ENCODE data around the gene SLC4A4. TPM values are rescaled to one million over a fixed set of nuclear protein-coding genes. Genes with fewer than 3 reads are reported as not detected.

Gene SLC4A4
- total RNA-seq, 5 donors from 2014 or later (not counting 1 experiment from before 2014, with no cell fraction given): 0.76 to 3.2 (median 1.5) TPM

DNA sequence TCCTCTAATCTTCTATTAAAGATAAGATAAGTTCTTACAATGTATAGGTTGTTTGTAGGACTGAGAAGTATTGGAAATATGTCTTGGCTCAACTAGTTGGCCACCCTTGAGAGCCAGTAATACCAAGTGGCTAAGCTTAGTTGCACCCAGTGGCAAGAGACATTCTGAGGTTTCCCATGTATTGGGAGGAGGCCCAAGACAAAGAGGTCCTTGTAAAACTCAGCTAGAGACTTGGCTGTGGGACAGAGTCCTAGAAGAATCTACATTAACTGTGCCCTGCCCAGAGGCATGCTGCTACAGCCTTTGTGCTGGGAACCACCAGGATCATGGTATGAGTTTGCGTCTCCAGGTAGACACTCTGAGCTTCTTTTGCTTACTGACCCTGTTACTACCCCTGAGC is 41.9 kb upstream of the SLC4A4 start:
- no peaks in the 10 kb centered on the region for H3K27me3 Mint-ChIP-seq
- H3K4me3 ChIP-seq (ENCODE audit: control insufficient read depth in 1 of 2, extremely low read depth in 1 of 2, low read length in 1 of 2): no peak overlapping the region
- no peak for ATAC-seq (replicated peaks in 1 of 4)
- ChIA-PET POLR2A (no interaction called here), CTCF (no interaction called here)
- H3K27ac Mint-ChIP-seq: no peak overlapping the region
- DNase-seq: no peak
- no peaks in the 10 kb centered on the region for H3K36me3 ChIP-seq (ENCODE audit: control insufficient read depth in 2 of 2, extremely low read depth in 1 of 2, insufficient read depth in 1 of 2, low read length in 1 of 2)
- H3K27me3 ChIP-seq (replicated peaks in 1 of 2; ENCODE audit: control insufficient read depth in 2 of 2, extremely low read depth in 1 of 2, insufficient read depth in 2 of 2, low read length in 1 of 2): peaks cover 0 to 2% of the 10 kb centered on the region in 2 experiments
- no peaks in the 10 kb centered on the region for H3K9me3 ChIP-seq
- no peak overlapping the region for H3K27ac ChIP-seq (ENCODE audit: low read length)
- H3K4me1 ChIP-seq (ENCODE audit: control insufficient read depth in 1 of 2, extremely low read depth in 1 of 2, insufficient read depth in 2 of 2, low read length in 2 of 2): no peaks in the 10 kb centered on the region
- H3K36me3 Mint-ChIP-seq: no peaks in the 10 kb centered on the region
- no peak overlapping the region for H3K4me3 Mint-ChIP-seq
- H3K4me1 Mint-ChIP-seq: no peaks in the 10 kb centered on the region
- WGBS (ENCODE audit: insufficient coverage): 86% methylated on average over 1 of the region's 1 CpG
- H3K9me3 Mint-ChIP-seq: no peaks in the 10 kb centered on the region

GRCh38 chr4:71300362-71300761 is 38.5 kb upstream of the SLC4A4 start:
- H3K27ac ChIP-seq (ENCODE audit: low read length): no peak overlapping the region
- WGBS (ENCODE audit: insufficient coverage): 88% methylated on average over 7 of the region's 8 CpGs
- Mint-ChIP-seq H3K4me3 (no peak overlapping the region), H3K27ac (no peak overlapping the region), H3K9me3 (no peaks in the 10 kb centered on the region), H3K4me1 (no peaks in the 10 kb centered on the region), H3K27me3 (no peaks in the 10 kb centered on the region), H3K36me3 (no peaks in the 10 kb centered on the region)
- H3K4me3 ChIP-seq (ENCODE audit: control insufficient read depth in 1 of 2, extremely low read depth in 1 of 2, low read length in 1 of 2): no peak overlapping the region
- CTCF ChIA-PET: no interaction called here
- ATAC-seq (replicated peaks in 1 of 4): no peak
- DNase-seq: no peak
- POLR2A ChIA-PET: no interaction called here
- H3K27me3 ChIP-seq (replicated peaks in 1 of 2; ENCODE audit: control insufficient read depth in 2 of 2, extremely low read depth in 1 of 2, insufficient read depth in 2 of 2, low read length in 1 of 2): peaks cover 0 to 2% of the 10 kb centered on the region in 2 experiments
- no peaks in the 10 kb centered on the region for H3K36me3 ChIP-seq (ENCODE audit: control insufficient read depth in 2 of 2, extremely low read depth in 1 of 2, insufficient read depth in 1 of 2, low read length in 1 of 2)
- no peaks in the 10 kb centered on the region for H3K4me1 ChIP-seq (ENCODE audit: control insufficient read depth in 1 of 2, extremely low read depth in 1 of 2, insufficient read depth in 2 of 2, low read length in 2 of 2)
- no peaks in the 10 kb centered on the region for H3K9me3 ChIP-seq

GRCh38 chr4:71300964-71301363 is 37.9 kb upstream of the SLC4A4 start:
- H3K36me3 ChIP-seq (ENCODE audit: control insufficient read depth in 2 of 2, extremely low read depth in 1 of 2, insufficient read depth in 1 of 2, low read length in 1 of 2): no peaks in the 10 kb centered on the region
- H3K27me3 Mint-ChIP-seq: no peaks in the 10 kb centered on the region
- H3K9me3 ChIP-seq: no peaks in the 10 kb centered on the region
- DNase-seq (no peak), ATAC-seq (replicated peaks in 1 of 4) (no peak)
- ChIA-PET CTCF (interaction anchor here in 1 of 2 donors (0.6 kb wide), 1 partner anchor 657 kb away, joined by 3 read pairs; no protein-coding TSS in a partner anchor), POLR2A (no interaction called here)
- 75% methylated on average over 2 of the region's 3 CpGs for WGBS (ENCODE audit: insufficient coverage)
- no peaks in the 10 kb centered on the region for H3K9me3 Mint-ChIP-seq
- H3K36me3 Mint-ChIP-seq: no peaks in the 10 kb centered on the region
- H3K27ac ChIP-seq (ENCODE audit: low read length): no peak overlapping the region
- H3K27me3 ChIP-seq (replicated peaks in 1 of 2; ENCODE audit: control insufficient read depth in 2 of 2, extremely low read depth in 1 of 2, insufficient read depth in 2 of 2, low read length in 1 of 2): peaks cover 0 to 2% of the 10 kb centered on the region in 2 experiments
- H3K4me3 Mint-ChIP-seq: no peak overlapping the region
- H3K27ac Mint-ChIP-seq: no peak overlapping the region
- H3K4me1 Mint-ChIP-seq: no peaks in the 10 kb centered on the region
- no peak overlapping the region for H3K4me3 ChIP-seq (ENCODE audit: control insufficient read depth in 1 of 2, extremely low read depth in 1 of 2, low read length in 1 of 2)
- no peaks in the 10 kb centered on the region for H3K4me1 ChIP-seq (ENCODE audit: control insufficient read depth in 1 of 2, extremely low read depth in 1 of 2, insufficient read depth in 2 of 2, low read length in 2 of 2)

- no CpG with 5 or more reads among the region's 1 CpG for whole genome bisulfite sequencing (ENCODE audit: insufficient coverage)
- CTCF ChIA-PET: no interaction called here
Measured at GRCh38 chr4:71303287-71303686, 35.5 kb upstream of the SLC4A4 start.

GRCh38 chr4:71303850-71304249 is 35.0 kb upstream of the SLC4A4 start:
- Mint-ChIP-seq H3K4me3 (no peak overlapping the region), H3K27ac (no peak overlapping the region), H3K27me3 (peaks cover 3 to 4% of the 10 kb centered on the region in 2 donors), H3K9me3 (no peaks in the 10 kb centered on the region), H3K4me1 (no peaks in the 10 kb centered on the region), H3K36me3 (no peaks in the 10 kb centered on the region)
- Histone ChIP-seq H3K27ac (ENCODE audit: low read length) (no peak overlapping the region), H3K4me1 (ENCODE audit: control insufficient read depth in 1 of 2, extremely low read depth in 1 of 2, insufficient read depth in 2 of 2, low read length in 2 of 2) (no peaks in the 10 kb centered on the region), H3K36me3 (ENCODE audit: control insufficient read depth in 2 of 2, extremely low read depth in 1 of 2, insufficient read depth in 1 of 2, low read length in 1 of 2) (no peaks in the 10 kb centered on the region), H3K9me3 (no peaks in the 10 kb centered on the region), H3K27me3 (replicated peaks in 1 of 2; ENCODE audit: control insufficient read depth in 2 of 2, extremely low read depth in 1 of 2, insufficient read depth in 2 of 2, low read length in 1 of 2) (peaks cover 0 to 6% of the 10 kb centered on the region in 2 experiments), H3K4me3 (ENCODE audit: control insufficient read depth in 1 of 2, extremely low read depth in 1 of 2, low read length in 1 of 2) (no peak overlapping the region)
- DNase-seq: no peak
- no peak for ATAC-seq (replicated peaks in 1 of 4)
- WGBS (ENCODE audit: insufficient coverage): 100% methylated on average over 1 of the region's 2 CpGs
- CTCF ChIA-PET: no interaction called here
- POLR2A ChIA-PET: interaction anchor here in 1 of 2 donors (0.6 kb wide), 1 partner anchor 14 kb away, joined by 3 read pairs; no protein-coding TSS in a partner anchor

More at GRCh38 chr4:71303287-71303686, 35.5 kb upstream of the SLC4A4 start:
- Mint-ChIP-seq H3K36me3 (no peaks in the 10 kb centered on the region), H3K9me3 (no peaks in the 10 kb centered on the region), H3K4me1 (no peaks in the 10 kb centered on the region), H3K27ac (no peak overlapping the region), H3K27me3 (peaks cover 2 to 3% of the 10 kb centered on the region in 2 donors), H3K4me3 (no peak overlapping the region)
- no peaks in the 10 kb centered on the region for H3K36me3 ChIP-seq (ENCODE audit: control insufficient read depth in 2 of 2, extremely low read depth in 1 of 2, insufficient read depth in 1 of 2, low read length in 1 of 2)
- DNase-seq (no peak), ATAC-seq (replicated peaks in 1 of 4) (no peak)
- H3K4me1 ChIP-seq (ENCODE audit: control insufficient read depth in 1 of 2, extremely low read depth in 1 of 2, insufficient read depth in 2 of 2, low read length in 2 of 2): no peaks in the 10 kb centered on the region
- POLR2A ChIA-PET: no interaction called here
- H3K27me3 ChIP-seq (replicated peaks in 1 of 2; ENCODE audit: control insufficient read depth in 2 of 2, extremely low read depth in 1 of 2, insufficient read depth in 2 of 2, low read length in 1 of 2): peaks cover 0 to 2% of the 10 kb centered on the region in 2 experiments
- no peak overlapping the region for H3K27ac ChIP-seq (ENCODE audit: low read length)
- H3K9me3 ChIP-seq: no peaks in the 10 kb centered on the region
- no peak overlapping the region for H3K4me3 ChIP-seq (ENCODE audit: control insufficient read depth in 1 of 2, extremely low read depth in 1 of 2, low read length in 1 of 2)

GRCh38 chr4:71304289-71304850 is 34.5 kb upstream of the SLC4A4 start:
- Mint-ChIP-seq H3K27me3 (peaks cover 3 to 4% of the 10 kb centered on the region in 2 donors), H3K4me1 (no peaks in the 10 kb centered on the region), H3K27ac (no peak overlapping the region), H3K4me3 (no peak overlapping the region), H3K36me3 (no peaks in the 10 kb centered on the region), H3K9me3 (no peaks in the 10 kb centered on the region)
- H3K36me3 ChIP-seq (ENCODE audit: control insufficient read depth in 2 of 2, extremely low read depth in 1 of 2, insufficient read depth in 1 of 2, low read length in 1 of 2): no peaks in the 10 kb centered on the region
- no peak overlapping the region for H3K27ac ChIP-seq (ENCODE audit: low read length)
- H3K27me3 ChIP-seq (replicated peaks in 1 of 2; ENCODE audit: control insufficient read depth in 2 of 2, extremely low read depth in 1 of 2, insufficient read depth in 2 of 2, low read length in 1 of 2): peaks cover 0 to 8% of the 10 kb centered on the region in 2 experiments
- ChIA-PET POLR2A (interaction anchor here in 1 of 2 donors (0.6 kb wide), 1 partner anchor 14 kb away, joined by 3 read pairs; no protein-coding TSS in a partner anchor), CTCF (no interaction called here)
- no peaks in the 10 kb centered on the region for H3K4me1 ChIP-seq (ENCODE audit: control insufficient read depth in 1 of 2, extremely low read depth in 1 of 2, insufficient read depth in 2 of 2, low read length in 2 of 2)
- no peak for DNase-seq
- no peak overlapping the region for H3K4me3 ChIP-seq (ENCODE audit: control insufficient read depth in 1 of 2, extremely low read depth in 1 of 2, low read length in 1 of 2)
- 100% methylated on average over 1 of the region's 2 CpGs for WGBS (ENCODE audit: insufficient coverage)
- no peak for ATAC-seq (replicated peaks in 1 of 4)
- H3K9me3 ChIP-seq: no peaks in the 10 kb centered on the region

All from T-cell (primary cell).